Sigmoid colon (tissue), 4 donors: ENCODE measurements around the gene NT5C3B.

Experiments used
- POLR2AphosphoS5 ChIP-seq, 4 donors: sonication (generic); formaldehyde crosslinking; IDR thresholded peaks; one replicate each; pipeline ENCODE4 v1.6.1; 2017; ENCODE audit warnings: antibody characterized with exemption in 4 of 4
- TF ChIP-seq, protein P1 (sequence below), 4 experiments: fragments of 450-650 bp in 3 of 4; fragments of 200-600 bp in 1 of 4; IDR thresholded peaks; one replicate each; pipeline ENCODE4 v1.5.1; 2016 to 2019; ENCODE audit warnings: antibody characterized with exemption in 4 of 4, mild to moderate bottlenecking in 3 of 4, moderate library complexity in 2 of 4

DNA sequence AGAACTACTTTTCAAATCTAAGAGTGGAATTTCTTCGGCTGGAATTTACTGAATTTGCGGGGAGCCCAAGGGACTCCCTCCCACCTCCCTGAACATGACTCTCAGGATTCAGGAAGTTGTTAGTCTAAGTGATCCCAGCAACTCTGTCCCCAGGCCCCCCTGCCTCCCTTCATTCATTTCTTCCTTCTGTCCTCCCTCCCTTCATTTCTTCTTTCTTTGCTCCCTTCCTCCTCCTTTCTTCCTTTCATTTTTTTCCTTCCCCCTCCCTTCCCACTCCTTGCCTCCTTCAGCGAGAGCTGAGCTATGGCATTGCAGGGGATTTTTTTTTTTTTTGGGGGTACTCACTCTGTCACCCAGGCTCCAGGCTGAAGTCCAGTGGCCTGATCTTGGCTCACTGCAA, 38.7 kb downstream of the NT5C3B start:
- TF ChIP-seq, protein P1, sequence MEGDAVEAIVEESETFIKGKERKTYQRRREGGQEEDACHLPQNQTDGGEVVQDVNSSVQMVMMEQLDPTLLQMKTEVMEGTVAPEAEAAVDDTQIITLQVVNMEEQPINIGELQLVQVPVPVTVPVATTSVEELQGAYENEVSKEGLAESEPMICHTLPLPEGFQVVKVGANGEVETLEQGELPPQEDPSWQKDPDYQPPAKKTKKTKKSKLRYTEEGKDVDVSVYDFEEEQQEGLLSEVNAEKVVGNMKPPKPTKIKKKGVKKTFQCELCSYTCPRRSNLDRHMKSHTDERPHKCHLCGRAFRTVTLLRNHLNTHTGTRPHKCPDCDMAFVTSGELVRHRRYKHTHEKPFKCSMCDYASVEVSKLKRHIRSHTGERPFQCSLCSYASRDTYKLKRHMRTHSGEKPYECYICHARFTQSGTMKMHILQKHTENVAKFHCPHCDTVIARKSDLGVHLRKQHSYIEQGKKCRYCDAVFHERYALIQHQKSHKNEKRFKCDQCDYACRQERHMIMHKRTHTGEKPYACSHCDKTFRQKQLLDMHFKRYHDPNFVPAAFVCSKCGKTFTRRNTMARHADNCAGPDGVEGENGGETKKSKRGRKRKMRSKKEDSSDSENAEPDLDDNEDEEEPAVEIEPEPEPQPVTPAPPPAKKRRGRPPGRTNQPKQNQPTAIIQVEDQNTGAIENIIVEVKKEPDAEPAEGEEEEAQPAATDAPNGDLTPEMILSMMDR (IDR thresholded peaks at IDR 0.05), result no peak
- TF ChIP-seq POLR2AphosphoS5 (IDR thresholded peaks at IDR 0.05), result no peak
